H1 (cell line): ENCODE results near the gene MAP3K14. TPM values are rescaled to one million over a fixed set of nuclear protein-coding genes. Genes with fewer than 3 reads are reported as not detected.

ENCODE experiments used
- BACH1 ChIP-seq: IDR thresholded peaks from 2 replicates; pipeline ENCODE4 v1.6.1; 2012; ENCODE audit warnings: low read length, improper control_type of control experiment
- BRCA1 ChIP-seq: IDR thresholded peaks from 2 replicates; pipeline ENCODE4 v1.6.1; 2012; ENCODE audit warnings: low read depth, low read length, improper control_type of control experiment
- CBX8 ChIP-seq: fragments of 300-800, 300-1000 bp; sonication (generic); IDR thresholded peaks from 2 replicates; pipeline ENCODE4 v1.7.1; 2016; ENCODE audit warnings: low read depth, low read length, borderline replicate concordance
- CEBPB ChIP-seq: IDR thresholded peaks from 2 replicates; pipeline ENCODE4 v1.6.1; 2012; ENCODE audit warnings: low read depth, low read length
- CHD2 ChIP-seq: IDR thresholded peaks from 2 replicates; pipeline ENCODE4 v1.6.1; 2012; ENCODE audit warnings: low read length, improper control_type of control experiment
- EZH2 ChIP-seq: fragments of 200-600 bp; sonication (generic); IDR thresholded peaks from 2 replicates; pipeline ENCODE4 v1.7.1; 2012; ENCODE audit warnings: low read depth, mild to moderate bottlenecking, moderate library complexity, low read length, inconsistent platforms; ENCODE audit not compliant: severe bottlenecking
- HDAC6 ChIP-seq: IDR thresholded peaks from one replicate; pipeline ENCODE4 v1.7.1; 2012; ENCODE audit warnings: low read depth, mild to moderate bottlenecking, inconsistent platforms, low read length, moderate library complexity
- JUN ChIP-seq: IDR thresholded peaks from 2 replicates; pipeline ENCODE4 v1.6.1; 2011; ENCODE audit warnings: low read depth, mild to moderate bottlenecking, improper control_type of control experiment, low read length
- MAFK ChIP-seq: IDR thresholded peaks from 2 replicates; pipeline ENCODE4 v1.6.1; 2012; ENCODE audit warnings: low read depth, mild to moderate bottlenecking, improper control_type of control experiment, low read length
- NRF1 ChIP-seq: IDR thresholded peaks from 2 replicates; pipeline ENCODE4 v1.6.1; 2011; ENCODE audit warnings: mild to moderate bottlenecking, low read depth, low read length, improper control_type of control experiment
- SP2 ChIP-seq: IDR thresholded peaks from 2 replicates; pipeline ENCODE4 v1.6.1; 2012; ENCODE audit warnings: mild to moderate bottlenecking, low read length, inconsistent platforms
- SUZ12 ChIP-seq: fragments of 200-600 bp; sonication (generic); IDR thresholded peaks from 2 replicates; pipeline ENCODE4 v1.6.1; 2012; ENCODE audit warnings: mild to moderate bottlenecking, inconsistent platforms, low read length, moderate library complexity, mixed read lengths
- TCF12 ChIP-seq: IDR thresholded peaks from 2 replicates; pipeline ENCODE4 v1.6.1; 2011; ENCODE audit warnings: low read depth, mild to moderate bottlenecking, low read length
- YY1 ChIP-seq: IDR thresholded peaks from 2 replicates; pipeline ENCODE4 v1.6.1; 2011; ENCODE audit warnings: low read depth, mild to moderate bottlenecking, low read length
- polyA plus RNA-seq, 7 experiments: library from polyadenylated mRNA; depleted of rRNA in 3 of 7; stranded (reverse) in 5 of 7; unstranded in 2 of 7; fragments of >200 nt in 5 of 7; fragments of 200-250 nt in 2 of 7; gene quantifications; 1 replicate in 5 of 7; 2 replicates in 1 of 7; 4 replicates in 1 of 7; pipeline versions ENCODE4 v1.2.1 to v1.2.3, GENCODE V29; 2011 to 2013; ENCODE audit warnings: missing spikeins in 2 of 7, mixed read lengths in 2 of 7
- total RNA-seq: library from RNA; stranded (reverse); fragmentation: NEBNext Ultra II Directional; extraction: Animal tissue kit (Norgen Biotek cat#: 25700); gene quantifications from 2 replicates; pipeline ENCODE4 v1.2.1, GENCODE V29; 2021
- TF ChIP-seq, protein P1 (sequence below), 3 experiments: IDR thresholded peaks; 1 replicate in 2 of 3; 2 replicates in 1 of 3; pipeline versions ENCODE4 v1.5.1 to v1.6.1; 2011; ENCODE audit warnings: low read length in 3 of 3, mild to moderate bottlenecking in 3 of 3, inconsistent platforms in 2 of 3, low read depth in 1 of 3, moderate library complexity in 1 of 3; ENCODE audit not compliant: insufficient read depth in 1 of 3; ENCODE audit errors: control extremely low read depth in 1 of 3

MAP3K14 gene
- total and polyA plus RNA-seq, 2 of the 8 experiments (the other 6 are each of a cell fraction or from before 2014, with no cell fraction given): 5.2 to 6.1 TPM

DNA sequence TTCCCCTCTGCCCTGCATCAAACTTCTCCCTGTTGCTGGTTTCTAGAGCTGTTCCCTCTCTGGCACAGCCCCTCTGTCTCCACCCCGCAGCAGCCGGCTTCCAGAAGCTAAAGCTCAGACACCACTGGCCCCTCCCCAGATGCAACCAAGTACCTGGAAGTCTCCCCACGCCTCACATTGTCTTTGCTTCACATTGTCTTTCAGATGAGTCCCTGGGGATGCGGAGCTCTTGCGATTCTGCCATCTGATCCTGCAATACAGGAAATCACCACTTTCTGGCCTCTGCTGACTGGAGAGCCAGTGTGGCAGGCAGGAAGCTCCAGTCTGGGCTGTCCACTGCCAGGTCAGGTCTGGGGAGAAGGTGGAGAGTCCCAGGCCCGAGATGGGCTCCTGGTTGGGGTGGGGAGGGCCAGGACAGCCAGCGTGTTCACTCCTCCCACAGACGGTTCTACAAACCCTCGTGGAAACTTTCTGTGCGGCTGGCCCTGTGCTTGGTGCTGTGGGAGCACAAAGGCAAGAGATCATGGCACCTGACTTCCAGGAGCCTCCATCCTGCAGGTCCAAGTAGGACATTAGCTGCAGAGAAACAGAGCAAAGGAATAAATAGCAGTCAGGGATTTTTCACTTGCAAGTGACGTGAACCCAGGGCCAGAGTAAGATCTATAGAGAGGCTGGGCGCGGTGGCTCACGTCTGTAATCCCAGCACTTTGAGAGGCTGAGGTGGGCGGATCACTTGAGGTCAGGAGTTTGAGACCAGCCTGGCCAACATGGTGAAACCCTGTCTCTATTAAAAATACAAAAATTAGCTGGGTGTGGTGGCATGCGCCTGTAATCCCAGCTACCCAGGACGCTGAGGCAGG, 47.9 kb upstream of the MAP3K14 start (continued):
- peak; percentile 66; the same call in 1 of the 2 replicates for TF ChIP-seq YY1
- TF ChIP-seq MAFK: no peak
- TF ChIP-seq, protein P1, sequence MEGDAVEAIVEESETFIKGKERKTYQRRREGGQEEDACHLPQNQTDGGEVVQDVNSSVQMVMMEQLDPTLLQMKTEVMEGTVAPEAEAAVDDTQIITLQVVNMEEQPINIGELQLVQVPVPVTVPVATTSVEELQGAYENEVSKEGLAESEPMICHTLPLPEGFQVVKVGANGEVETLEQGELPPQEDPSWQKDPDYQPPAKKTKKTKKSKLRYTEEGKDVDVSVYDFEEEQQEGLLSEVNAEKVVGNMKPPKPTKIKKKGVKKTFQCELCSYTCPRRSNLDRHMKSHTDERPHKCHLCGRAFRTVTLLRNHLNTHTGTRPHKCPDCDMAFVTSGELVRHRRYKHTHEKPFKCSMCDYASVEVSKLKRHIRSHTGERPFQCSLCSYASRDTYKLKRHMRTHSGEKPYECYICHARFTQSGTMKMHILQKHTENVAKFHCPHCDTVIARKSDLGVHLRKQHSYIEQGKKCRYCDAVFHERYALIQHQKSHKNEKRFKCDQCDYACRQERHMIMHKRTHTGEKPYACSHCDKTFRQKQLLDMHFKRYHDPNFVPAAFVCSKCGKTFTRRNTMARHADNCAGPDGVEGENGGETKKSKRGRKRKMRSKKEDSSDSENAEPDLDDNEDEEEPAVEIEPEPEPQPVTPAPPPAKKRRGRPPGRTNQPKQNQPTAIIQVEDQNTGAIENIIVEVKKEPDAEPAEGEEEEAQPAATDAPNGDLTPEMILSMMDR (IDR thresholded peaks at IDR 0.05; ENCODE audit: control extremely low read depth in 1 of 3, insufficient read depth in 1 of 3, low read depth in 1 of 3, low read length in 3 of 3): peak in 1 of 3 experiments; percentile 31; a peak in 1 of 4 replicates
- TF ChIP-seq CEBPB: no peak; the same call in 1 of the 2 replicates
- no peak for TF ChIP-seq SP2
- no peak for TF ChIP-seq SUZ12
- no peak for TF ChIP-seq NRF1
- no peak for TF ChIP-seq EZH2
- no peak for TF ChIP-seq BACH1
- no peak for TF ChIP-seq HDAC6
- no peak for TF ChIP-seq JUN
- TF ChIP-seq CBX8: no peak
- TF ChIP-seq CHD2: no peak
- TF ChIP-seq TCF12: no peak
- TF ChIP-seq BRCA1: no peak
